GM08714 (cell line): Measurements from ENCODE around the gene RNH1.
"Not testable (repeated sequence)": the region's sequence is repeated elsewhere in the genome, so short reads cannot be mapped to it uniquely, and the experiment has no call there.

ENCODE experiments used
- H3K4me3 ChIP-seq: fragments of 200-500 bp; sonication (Bioruptor generic); 2 replicates; pipeline ENCODE4 v1.5.1; 2014; ENCODE audit warnings: mild to moderate bottlenecking, low read length, inconsistent platforms
- ZNF274 ChIP-seq: IDR thresholded peaks from 2 replicates; pipeline ENCODE4 v1.6.1; 2012; ENCODE audit warnings: mild to moderate bottlenecking, low read depth, low read length

RNH1 gene

DNA sequence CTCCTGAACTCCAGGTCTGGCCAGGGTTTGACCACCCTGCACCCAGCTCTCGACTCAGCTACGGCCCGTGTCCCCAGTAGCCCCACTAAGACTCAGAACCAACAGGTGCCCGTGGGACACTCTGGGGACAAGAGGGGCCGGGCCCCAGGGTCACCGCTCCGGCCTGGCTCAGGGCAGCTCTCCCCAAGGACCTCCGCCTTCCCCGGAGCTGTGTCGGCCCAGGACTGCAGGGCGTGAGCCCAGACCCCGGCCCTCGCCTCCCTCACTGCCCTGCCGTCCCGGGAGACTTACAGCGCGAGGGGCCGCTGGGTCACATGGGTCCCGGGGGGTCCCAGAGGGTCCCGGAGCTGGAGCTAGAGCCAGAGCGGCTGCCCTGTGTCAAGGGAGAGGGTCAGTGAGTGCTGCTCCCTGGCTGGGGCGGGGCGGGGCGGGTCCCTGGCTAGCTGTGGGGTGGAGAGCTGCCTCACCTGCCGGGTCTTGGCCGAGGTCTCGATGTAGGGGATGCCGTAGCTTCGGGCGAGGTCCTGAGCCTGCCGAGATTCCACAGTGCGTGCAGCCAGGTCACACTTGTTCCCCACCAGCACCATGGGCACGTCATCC, 26.0 kb upstream of the RNH1 start:
- H3K4me3 ChIP-seq, result no peak overlapping the region
- TF ChIP-seq ZNF274, result no peak

DNA sequence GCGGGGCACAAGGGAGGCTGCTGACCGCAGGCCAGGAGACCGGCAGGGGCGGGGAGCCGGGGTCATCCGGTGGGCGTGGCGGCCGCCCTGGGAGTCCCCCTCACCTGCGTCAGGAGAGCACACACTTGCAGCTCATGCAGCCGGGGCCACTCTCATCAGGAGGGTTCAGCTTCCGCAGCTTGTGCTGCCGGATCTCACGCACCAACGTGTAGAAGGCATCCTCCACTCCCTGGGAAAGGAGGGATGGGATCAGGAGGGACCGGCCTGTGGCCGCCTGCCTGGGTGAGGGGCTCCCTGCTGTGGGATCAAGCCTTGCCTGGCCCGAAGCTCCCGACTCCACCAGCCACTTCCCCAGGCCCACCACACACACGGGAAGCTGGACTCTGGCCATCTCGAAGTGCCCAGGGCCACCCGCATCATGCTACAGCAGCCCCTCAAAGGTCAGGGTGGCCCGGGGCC, 25.5 kb upstream of the RNH1 start:
- H3K4me3 ChIP-seq, result no peak overlapping the region
- no peak for TF ChIP-seq ZNF274

DNA sequence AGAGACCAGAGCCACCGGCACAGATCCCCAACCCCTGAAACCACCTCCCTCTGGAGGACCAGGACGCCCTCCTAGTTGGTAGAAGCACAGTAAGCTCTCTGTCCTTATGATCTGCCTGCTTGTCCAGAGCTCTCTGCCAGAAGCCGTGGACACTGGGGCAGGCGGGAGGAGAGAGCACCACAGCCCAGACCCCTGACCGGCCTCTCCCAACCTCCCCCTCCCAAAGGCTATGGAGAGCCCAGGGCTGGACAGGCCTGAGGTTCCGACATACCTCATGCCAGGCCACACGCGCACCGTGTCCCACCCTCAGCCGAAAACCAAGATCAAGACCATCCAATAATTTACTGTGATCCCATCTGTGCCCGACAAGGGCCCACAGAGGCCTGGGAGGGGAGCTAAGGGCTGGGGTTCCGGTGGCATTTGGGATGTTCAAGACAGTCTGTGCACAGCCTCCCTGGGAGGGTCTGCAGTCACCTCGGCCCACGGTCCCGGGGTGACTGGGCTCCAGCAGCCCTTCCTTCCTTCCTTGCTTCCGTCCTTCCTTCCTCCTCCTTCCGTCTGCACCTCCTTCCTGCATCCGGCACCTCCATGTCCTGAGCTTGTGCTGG, 25.0 kb upstream of the RNH1 start:
- TF ChIP-seq ZNF274, result no peak
- H3K4me3 ChIP-seq, result no peak overlapping the region

DNA sequence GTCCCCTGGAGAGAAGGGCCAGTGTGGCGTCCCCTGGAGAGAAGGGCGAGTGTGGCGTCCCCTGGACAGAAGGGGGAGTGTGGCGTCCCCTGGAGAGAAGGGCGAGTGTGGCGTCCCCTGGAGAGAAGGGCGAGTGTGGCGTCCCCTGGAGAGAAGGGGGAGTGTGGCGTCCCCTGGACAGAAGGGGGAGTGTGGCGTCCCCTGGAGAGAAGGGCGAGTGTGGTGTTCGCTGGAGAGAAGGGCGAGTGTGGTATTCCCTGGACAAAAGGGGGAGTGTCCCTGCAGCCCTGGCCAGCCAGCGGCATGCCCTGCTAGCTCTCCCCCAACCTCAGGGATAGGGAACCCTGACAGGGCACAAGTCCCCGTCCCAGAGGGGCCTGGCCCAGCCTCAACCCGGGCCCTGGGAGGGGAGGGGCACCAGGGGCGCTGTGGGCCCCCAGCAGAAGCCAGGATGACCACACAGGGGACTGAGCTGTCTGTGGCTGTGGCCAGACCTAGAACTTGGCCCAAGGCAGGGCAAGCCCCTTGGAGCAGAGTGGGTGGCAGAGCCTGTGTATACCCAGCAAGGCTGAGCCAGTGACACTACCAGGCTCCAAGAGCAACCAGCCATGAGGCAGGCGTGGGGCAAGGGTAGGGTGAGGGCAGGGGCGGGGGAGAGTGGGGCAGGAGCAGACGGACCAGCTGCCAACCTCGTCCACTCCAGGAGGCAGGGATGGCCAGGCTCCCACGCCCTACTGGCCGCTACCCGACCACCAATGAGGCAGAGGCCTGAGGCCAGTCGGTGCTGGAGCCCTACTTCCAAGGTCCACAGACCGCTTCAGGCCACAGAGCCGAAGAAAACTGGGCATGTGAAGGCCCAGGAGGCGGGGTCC, 24.2 kb upstream of the RNH1 start:
- no peak for TF ChIP-seq ZNF274
- H3K4me3 ChIP-seq, result no peak overlapping the region

DNA sequence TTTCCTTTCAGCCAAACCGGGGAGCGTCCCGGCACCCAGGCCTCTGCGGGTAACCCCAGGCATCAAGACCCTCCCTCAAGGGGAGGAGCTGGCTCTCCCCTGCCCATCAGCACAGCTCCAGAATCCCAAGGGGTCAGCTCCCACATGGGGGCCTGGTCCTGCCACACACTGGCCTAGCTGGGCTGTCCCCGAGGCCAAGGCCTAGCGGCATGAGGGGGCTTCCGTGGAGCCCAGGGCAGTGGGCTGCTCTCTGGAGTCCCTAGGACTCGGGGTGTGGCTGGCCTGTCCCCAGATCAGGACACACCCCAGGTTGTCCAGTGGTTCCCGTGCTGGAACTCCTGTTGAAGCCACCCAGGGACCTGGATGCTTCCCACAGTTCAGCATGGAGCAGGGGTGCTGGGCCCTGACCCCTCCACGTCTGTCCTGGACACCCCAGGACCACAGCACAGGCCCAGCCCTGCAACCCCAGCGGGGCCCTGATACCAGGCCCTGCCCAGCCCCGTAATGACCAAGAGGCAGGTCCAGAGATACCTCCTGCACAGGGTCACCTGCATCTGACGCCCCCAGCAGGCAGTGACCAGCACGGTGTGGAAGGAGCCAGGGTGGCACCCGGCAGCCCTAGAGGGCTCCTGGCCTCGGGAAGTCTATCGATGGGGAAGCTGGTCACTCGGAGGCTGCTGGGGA, 22.8 kb upstream of the RNH1 start:
- no peak overlapping the region for H3K4me3 ChIP-seq
- no peak for TF ChIP-seq ZNF274

DNA sequence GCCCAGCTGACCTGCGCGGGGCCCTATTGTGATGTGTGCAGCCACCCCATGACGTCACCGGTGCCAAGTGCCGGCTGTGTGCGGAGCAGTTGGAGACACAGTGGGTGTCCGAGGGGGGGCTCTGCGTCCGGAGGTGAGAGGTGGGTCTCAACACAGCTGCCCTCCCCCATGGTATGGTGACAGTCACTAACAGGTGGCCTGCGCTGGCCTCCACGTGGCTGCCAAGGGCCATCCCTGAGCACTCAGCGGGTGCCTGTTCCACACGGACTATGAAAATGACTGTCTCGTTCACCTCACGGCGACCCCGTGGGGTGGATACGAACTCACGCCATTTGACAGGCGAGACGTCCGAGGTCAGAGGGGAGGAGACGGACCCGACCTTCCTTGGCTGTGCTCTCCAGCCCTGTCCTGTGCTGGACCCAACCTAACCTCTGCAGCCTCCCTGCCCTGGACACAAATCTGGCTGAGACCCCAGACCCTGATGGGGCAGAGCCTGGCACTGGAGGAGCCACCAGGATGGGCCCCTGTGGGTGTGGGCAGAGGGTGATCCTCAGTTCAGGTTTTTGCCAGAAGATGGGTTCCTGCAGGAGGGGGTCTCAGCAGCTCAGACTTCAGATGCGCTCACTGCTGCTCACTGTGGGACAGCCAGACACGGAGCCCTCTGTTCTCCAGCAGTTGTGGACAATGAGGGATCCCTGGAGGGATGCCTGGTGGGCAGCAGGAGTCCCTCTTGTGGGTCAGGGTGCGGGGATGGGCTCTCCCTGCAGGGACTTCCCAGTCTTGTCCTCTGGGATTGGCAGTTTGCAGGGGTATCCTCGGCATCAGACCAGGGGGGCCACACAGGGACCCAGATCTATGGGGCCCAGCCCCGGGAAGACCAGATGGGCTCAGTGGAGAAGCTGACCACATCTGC, 22.0 kb upstream of the RNH1 start:
- no peak for TF ChIP-seq ZNF274
- H3K4me3 ChIP-seq, result no peak overlapping the region

DNA sequence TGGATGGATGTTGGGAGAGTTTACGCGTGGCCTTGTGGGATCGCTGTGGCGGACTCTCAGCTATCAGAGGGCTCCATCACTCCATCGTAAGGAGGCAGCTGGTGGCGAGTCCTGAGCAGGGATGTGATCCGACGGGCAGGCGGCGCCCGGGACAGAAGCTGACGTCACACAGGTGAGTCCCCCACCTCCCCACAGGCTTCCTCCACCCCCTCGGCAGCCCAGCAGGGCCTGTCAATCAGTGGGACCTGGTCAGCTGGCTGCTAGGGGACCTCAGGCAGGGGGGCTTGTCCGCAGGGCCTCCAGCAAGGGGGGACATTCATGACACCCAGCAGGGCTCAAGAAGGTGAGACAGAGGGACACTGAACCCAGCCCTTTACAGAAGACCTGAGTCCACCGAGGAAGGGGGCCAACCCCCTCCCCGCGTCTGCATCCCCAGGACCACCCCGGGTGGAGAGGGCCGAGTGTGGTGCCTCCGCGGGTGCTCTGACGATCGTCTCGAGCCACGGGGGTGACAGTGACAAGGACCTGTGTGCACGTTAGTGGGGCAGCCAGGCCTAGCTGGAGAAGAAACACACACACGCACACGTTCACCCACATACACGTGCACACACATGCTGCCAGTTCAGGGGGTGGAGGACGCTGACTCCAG, 21.2 kb upstream of the RNH1 start:
- no peak overlapping the region for H3K4me3 ChIP-seq
- TF ChIP-seq ZNF274, result no peak

DNA sequence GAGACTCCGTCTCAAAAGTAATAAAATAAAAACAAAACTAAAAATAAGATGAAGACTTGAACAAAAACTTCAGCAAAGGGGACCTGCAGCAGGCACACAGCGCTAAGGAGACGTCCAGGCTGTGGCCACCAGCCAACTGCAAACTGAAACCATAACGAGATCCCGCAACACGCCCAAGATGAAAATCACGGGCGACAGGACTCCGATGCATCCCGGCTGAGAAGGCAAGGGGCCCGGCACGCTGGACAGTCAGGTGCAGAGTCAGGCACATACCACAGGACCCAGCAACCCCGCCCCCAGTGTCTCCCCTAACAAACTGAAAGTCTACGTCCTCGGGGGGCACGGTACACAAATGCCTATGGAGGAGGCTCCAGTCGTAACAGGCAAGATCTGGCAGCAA, 19.1 kb upstream of the RNH1 start:
- TF ChIP-seq ZNF274, result no peak
- H3K4me3 ChIP-seq, result no peak overlapping the region

DNA sequence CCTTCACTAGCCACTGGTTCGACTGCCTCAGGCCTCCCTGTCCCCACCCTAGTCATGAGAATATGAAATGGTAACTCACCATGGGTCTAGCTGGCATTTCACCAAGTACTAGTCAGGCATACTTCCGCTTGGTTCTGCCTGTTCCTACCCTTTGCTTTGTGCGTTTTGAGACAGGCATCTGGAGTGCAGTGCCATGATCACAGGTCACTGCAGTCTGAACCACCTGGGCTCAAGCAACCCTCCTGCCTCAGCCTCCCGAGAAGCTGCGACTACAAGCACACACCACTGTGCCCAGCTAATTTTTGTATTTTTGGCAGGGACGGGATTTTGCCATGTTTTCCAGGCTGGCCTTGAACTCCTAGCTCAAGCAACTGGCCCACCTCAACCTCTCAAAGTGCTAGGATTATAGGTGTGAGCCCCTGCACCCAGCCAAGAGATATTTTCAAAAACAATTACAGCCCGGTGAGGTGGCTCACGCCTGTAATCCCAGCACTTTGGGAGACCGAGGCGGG, 14.2 kb upstream of the RNH1 start:
- no peak for TF ChIP-seq ZNF274
- H3K4me3 ChIP-seq, result no peak overlapping the region

DNA sequence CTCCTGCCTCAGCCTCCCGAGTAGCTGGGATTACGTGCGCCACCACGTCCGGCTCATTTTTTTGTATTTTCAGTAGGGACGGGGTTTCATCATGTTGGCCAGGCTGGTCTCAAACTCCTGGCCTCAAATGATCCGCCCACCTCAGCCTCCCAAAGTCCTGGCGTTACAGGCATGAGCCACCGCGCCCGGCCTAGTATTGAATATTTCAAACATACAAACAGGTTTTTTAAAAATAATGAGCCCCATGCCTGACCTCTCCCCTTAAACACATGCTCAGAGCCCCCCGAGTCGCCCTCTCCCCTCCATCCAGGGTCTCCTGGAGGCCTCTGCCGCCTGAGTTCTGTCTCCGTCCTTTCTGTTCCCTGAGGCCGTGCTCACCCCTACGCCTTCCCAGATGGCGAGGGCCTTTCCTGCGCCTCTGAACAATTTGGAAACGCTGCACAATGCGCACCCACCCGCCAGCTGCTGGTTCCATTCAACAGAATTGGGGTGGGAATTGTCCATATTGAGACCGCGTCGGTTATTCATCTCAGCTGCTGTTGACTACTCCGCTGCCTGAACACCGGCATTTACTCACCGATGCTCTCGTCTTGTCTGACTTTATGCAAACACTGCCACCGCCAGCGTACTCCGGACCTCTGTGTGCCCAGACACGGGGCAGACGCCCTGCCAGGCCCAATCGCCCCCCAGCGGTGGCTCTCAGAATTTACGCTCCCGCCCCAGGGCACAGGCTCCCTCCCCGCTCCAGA, 13.6 kb upstream of the RNH1 start:
- H3K4me3 ChIP-seq, result no peak overlapping the region
- TF ChIP-seq ZNF274, result no peak

DNA sequence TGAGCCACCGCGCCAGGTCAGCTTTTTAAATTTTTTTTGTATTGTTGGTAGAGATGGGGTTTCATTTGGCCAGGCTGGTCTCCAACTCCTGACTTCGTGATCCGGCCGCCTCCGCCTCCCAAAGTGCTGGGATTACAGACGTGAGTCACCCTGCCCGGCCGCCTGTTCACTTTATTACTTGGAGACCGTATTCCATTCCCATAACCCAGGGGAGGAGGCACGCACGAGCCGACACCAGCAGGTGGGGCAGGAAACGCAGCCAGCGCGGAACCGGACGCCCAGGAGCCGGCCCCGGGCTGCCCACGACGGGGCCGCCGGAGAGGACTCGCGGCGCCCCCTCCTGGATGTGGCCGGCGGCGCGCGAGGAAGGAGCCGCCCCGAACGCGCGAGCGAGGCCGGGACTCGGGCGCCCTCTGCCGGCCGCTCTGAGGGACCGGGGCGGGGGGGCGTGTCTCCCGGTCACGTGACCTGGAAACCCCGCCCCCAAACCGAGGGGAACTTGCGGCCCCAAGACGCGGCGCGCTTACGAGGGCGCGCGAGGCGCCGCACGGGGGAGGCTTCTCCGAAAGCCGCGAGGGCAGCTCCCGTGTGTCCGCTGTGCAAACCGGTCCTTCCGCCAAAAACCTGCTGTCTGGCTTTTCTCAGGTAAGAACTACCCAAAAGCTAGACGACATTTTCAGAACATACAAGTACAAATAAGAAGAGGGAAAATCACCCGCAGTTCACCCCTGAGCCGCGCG, 11.6 kb upstream of the RNH1 start:
- H3K4me3 ChIP-seq, result peak overlapping the region; percentile 2; the same call in 1 of the 2 replicates
- no peak for TF ChIP-seq ZNF274

DNA sequence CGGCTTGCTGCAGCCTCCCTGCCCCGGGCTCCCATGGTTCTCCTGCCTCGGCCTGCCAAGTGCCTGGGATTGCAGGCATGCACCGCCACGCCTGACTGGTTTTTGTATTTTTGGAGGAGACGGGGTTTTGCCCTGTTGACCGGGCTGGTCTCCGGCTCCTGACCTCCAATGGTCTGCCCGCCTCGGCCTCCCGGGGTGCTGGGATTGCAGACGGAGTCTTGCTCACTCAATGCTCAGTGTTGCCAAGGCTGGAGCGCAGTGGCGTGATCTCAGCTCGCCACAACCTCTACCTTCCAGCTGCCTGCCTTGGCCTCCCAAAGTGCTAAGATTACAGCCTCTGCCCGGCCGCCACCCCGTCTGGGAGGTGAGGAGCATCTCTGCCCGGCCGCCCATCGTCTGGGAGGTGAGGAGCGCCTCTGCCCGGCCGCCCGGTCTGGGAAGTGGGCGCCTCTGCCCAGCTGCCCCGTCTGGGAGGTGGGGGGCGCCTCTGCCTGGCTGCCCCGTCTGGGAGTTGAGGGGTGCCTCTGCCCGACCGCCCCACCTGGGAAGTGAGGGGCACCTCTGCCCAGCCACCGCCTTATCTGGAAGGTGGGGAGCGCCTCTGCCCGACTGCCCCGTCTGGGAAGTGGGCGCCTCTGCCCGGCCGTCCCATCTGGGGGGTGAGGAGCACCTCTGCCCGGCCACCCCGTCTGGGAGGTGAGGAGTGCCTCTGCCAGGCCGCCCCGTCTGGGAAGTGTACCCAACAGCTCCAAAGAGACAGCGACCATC, 10.1 kb upstream of the RNH1 start:
- not testable (repeated sequence) for H3K4me3 ChIP-seq
